Osteoblast (primary cell): Measurements from ENCODE around the gene MAD1L1. TPM values are rescaled to one million over a fixed set of nuclear protein-coding genes. Genes with fewer than 3 reads are reported as not detected.
A peak's percentile ranks its signal among the peaks of the same experiment; 100 is the strongest.

Source experiments
- DNase-seq: peaks from one replicate; pipeline ENCODE4 v3.0.0; 2011; ENCODE audit warnings: low spot score, mixed read lengths; ENCODE audit not compliant: insufficient read length; ENCODE audit errors: missing footprints
- H2AFZ ChIP-seq: 2 replicates; pipeline ENCODE4 v1.6.0; 2011; ENCODE audit warnings: mild to moderate bottlenecking, low read length
- H3K27ac ChIP-seq: 2 replicates; pipeline ENCODE4 v1.5.1; 2011; ENCODE audit warnings: mild to moderate bottlenecking, low read depth, low read length, moderate library complexity
- H3K27me3 ChIP-seq: 2 replicates; pipeline ENCODE4 v1.6.0; 2012; ENCODE audit warnings: mild to moderate bottlenecking, control low read depth, inconsistent platforms, low read length, moderate library complexity; ENCODE audit not compliant: insufficient read depth
- H3K36me3 ChIP-seq: 2 replicates; pipeline ENCODE4 v1.5.1; 2011; ENCODE audit warnings: mild to moderate bottlenecking, low read length, control low read depth, moderate library complexity; ENCODE audit not compliant: insufficient read depth
- H3K4me1 ChIP-seq: 2 replicates; pipeline ENCODE4 v1.5.1; 2011; ENCODE audit warnings: mild to moderate bottlenecking, low read length, control low read depth, moderate library complexity; ENCODE audit not compliant: insufficient read depth
- H3K4me2 ChIP-seq: 2 replicates; pipeline ENCODE4 v1.6.0; 2011; ENCODE audit warnings: mild to moderate bottlenecking, low read length; ENCODE audit not compliant: insufficient read depth
- H3K4me3 ChIP-seq: fragments of 200-600 bp; sonication (generic); 3 replicates; pipeline ENCODE4 v1.5.1; 2012; ENCODE audit warnings: mild to moderate bottlenecking, low read length, inconsistent platforms; ENCODE audit not compliant: insufficient read depth
- H3K79me2 ChIP-seq: 2 replicates; pipeline ENCODE4 v1.6.0; 2012; ENCODE audit warnings: mild to moderate bottlenecking, low read length, control low read depth, inconsistent platforms; ENCODE audit not compliant: insufficient read depth
- H3K9me3 ChIP-seq: 2 replicates; pipeline ENCODE4 v1.5.1; 2011; ENCODE audit warnings: low read depth, low read length, control low read depth
- H4K20me1 ChIP-seq: 2 replicates; pipeline ENCODE4 v1.6.0; 2012; ENCODE audit warnings: mild to moderate bottlenecking, low read length, control low read depth; ENCODE audit not compliant: insufficient read depth
- total RNA-seq: library from RNA; depleted of rRNA; stranded (reverse); fragments of >200 nt; gene quantifications from 2 replicates; pipeline ENCODE4 v1.2.3, GENCODE V29; 2012
- TF ChIP-seq, protein P1 (sequence below): IDR thresholded peaks from 2 replicates; pipeline ENCODE4 v1.5.1; 2011; ENCODE audit warnings: mild to moderate bottlenecking, low read depth, low read length, moderate library complexity; ENCODE audit errors: extremely low read depth

MAD1L1 gene
- total RNA-seq, 1 donor: 66.2 TPM

GRCh38 chr7:2051707-2052656 lies 180.8 kb downstream of the MAD1L1 start:
- no peak overlapping the region for H3K4me3 ChIP-seq
- no peak overlapping the region for H3K4me2 ChIP-seq
- no peak overlapping the region for H2AFZ ChIP-seq
- TF ChIP-seq, protein P1, sequence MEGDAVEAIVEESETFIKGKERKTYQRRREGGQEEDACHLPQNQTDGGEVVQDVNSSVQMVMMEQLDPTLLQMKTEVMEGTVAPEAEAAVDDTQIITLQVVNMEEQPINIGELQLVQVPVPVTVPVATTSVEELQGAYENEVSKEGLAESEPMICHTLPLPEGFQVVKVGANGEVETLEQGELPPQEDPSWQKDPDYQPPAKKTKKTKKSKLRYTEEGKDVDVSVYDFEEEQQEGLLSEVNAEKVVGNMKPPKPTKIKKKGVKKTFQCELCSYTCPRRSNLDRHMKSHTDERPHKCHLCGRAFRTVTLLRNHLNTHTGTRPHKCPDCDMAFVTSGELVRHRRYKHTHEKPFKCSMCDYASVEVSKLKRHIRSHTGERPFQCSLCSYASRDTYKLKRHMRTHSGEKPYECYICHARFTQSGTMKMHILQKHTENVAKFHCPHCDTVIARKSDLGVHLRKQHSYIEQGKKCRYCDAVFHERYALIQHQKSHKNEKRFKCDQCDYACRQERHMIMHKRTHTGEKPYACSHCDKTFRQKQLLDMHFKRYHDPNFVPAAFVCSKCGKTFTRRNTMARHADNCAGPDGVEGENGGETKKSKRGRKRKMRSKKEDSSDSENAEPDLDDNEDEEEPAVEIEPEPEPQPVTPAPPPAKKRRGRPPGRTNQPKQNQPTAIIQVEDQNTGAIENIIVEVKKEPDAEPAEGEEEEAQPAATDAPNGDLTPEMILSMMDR: no peak
- peaks cover 4% of the 10 kb centered on the region for H4K20me1 ChIP-seq
- H3K79me2 ChIP-seq: no peaks in the 10 kb centered on the region
- H3K9me3 ChIP-seq: no peaks in the 10 kb centered on the region
- H3K27me3 ChIP-seq: no peaks in the 10 kb centered on the region
- H3K36me3 ChIP-seq: no peaks in the 10 kb centered on the region
- no peaks in the 10 kb centered on the region for H3K4me1 ChIP-seq
- no peak overlapping the region for H3K27ac ChIP-seq
- no peak for DNase-seq

DNA sequence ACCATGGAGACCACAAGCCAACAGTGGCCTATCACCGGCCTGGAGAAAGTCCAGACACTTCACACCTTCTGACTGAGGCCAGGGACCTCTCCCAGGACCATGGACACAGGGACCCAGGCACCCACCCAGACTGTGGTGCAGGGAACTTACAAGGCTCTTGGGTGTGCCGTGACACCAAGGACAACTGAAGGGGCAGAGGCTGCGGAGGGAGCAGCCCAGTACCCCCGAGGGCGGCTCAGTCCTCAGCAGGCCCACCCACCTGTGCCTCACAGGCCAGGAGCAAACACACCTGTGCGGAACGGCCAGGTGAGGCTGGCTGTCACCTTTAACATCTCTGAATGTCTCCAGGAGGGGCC lies 182.3 kb downstream of the MAD1L1 start:
- Histone ChIP-seq H3K9me3 (no peaks in the 10 kb centered on the region), H2AFZ (no peak overlapping the region), H3K4me2 (no peak overlapping the region), H3K36me3 (no peaks in the 10 kb centered on the region), H3K27ac (no peak overlapping the region), H3K27me3 (no peaks in the 10 kb centered on the region), H4K20me1 (peaks cover 4% of the 10 kb centered on the region), H3K79me2 (no peaks in the 10 kb centered on the region), H3K4me1 (no peaks in the 10 kb centered on the region), H3K4me3 (no peak overlapping the region)
- TF ChIP-seq, protein P1: no peak
- peak; percentile 86 for DNase-seq

DNA sequence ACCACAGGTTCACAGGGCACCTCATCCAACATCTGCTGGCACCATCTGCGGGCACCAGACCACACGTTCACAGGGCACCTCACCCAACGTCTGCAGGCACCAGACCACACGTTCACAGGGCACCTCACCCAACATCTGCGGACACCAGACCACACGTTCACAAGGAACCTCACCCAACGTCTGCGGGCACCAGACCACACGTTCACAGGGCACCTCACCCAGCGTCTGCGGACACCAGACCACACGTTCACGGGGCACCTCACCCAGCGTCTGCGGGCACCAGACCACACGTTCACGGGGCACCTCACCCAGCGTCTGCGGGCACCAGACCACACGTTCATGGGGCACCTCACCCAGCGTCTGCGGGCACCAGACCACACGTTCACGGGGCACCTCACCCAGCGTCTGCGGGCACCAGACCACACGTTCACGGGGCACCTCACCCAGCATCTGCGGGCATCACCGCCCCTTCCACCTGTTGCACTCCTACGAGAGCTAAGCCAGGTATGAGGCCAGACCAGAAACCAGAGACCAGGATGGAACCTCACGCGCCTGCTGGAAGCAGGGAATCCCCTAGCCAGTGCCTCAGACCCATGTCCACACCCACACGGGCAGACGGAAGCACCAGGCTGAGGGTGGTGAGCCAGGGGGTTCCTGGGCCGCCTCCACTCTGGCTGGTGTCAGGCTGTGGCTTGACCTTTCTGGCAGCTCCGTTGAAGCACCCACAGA lies 182.8 kb downstream of the MAD1L1 start:
- TF ChIP-seq, protein P1: no peak
- Histone ChIP-seq H3K79me2 (no peaks in the 10 kb centered on the region), H3K27me3 (no peaks in the 10 kb centered on the region), H3K4me1 (no peaks in the 10 kb centered on the region), H3K4me3 (no peak overlapping the region), H2AFZ (no peak overlapping the region), H3K9me3 (no peaks in the 10 kb centered on the region), H4K20me1 (peaks cover 4% of the 10 kb centered on the region), H3K36me3 (no peaks in the 10 kb centered on the region), H3K4me2 (no peak overlapping the region), H3K27ac (no peak overlapping the region)
- DNase-seq: peak; percentile 73
